Activated T-helper 1 cell treated with anti-CD3 and anti-CD28 coated beads, Interleukin-12 subunit alpha, Interleukin-12 subunit beta, Interleukin-2, Interleukin-4 antibody, amounts not matched to agents 30 ng/mL and 10 ng/mL and 1 ng/mL, durations not matched to agents 14 hours and 24 hours and 36 hours (primary cell): ENCODE data around the gene SLCO1B1. TPM values are rescaled to one million over a fixed set of nuclear protein-coding genes. Genes with fewer than 3 reads are reported as not detected.
"Not testable (repeated sequence)": the region's sequence is repeated elsewhere in the genome, so short reads cannot be mapped to it uniquely, and the experiment has no call there.

ENCODE experiments used
- DNase-seq: peaks from one replicate; pipeline ENCODE4 v3.0.0; 2021; ENCODE audit warnings: low spot score
- H3K27ac Mint-ChIP-seq: one replicate; pipeline ENCODE4 v1.8.0; 2021; ENCODE audit warnings: mild to moderate bottlenecking, mixed read lengths
- H3K27me3 Mint-ChIP-seq: one replicate; pipeline ENCODE4 v1.8.0; 2022; ENCODE audit warnings: mild to moderate bottlenecking, moderate library complexity, mixed read lengths; ENCODE audit not compliant: insufficient read depth
- H3K36me3 Mint-ChIP-seq: one replicate; pipeline ENCODE4 v1.8.0; 2021; ENCODE audit warnings: low read depth, mixed read lengths
- H3K4me1 Mint-ChIP-seq: one replicate; pipeline ENCODE4 v1.8.0; 2021; ENCODE audit warnings: low read depth, mixed read lengths
- H3K4me3 Mint-ChIP-seq: one replicate; pipeline ENCODE4 v1.8.0; 2021; ENCODE audit warnings: mild to moderate bottlenecking, moderate library complexity, mixed read lengths
- H3K9me3 Mint-ChIP-seq: one replicate; pipeline ENCODE4 v1.8.0; 2021; ENCODE audit warnings: mixed read lengths
- intact Hi-C: fragments of 100-400 bp; cut with micrococcal nuclease; formaldehyde crosslinking; loops from one replicate; pipeline ENCODE4 v1.15.1; 2024
- total RNA-seq: library from RNA; stranded (reverse); gene quantifications from 2 replicates; pipeline ENCODE4 v1.2.3, GENCODE V29; 2022

Gene SLCO1B1
- total RNA-seq, 1 donor from 2014 or later: not detected

GRCh38 chr12:21155522-21156351, 24.7 kb downstream of the SLCO1B1 start:
- no peak overlapping the region for H3K4me3 Mint-ChIP-seq
- DNase-seq: no peak
- no peaks in the 10 kb centered on the region for H3K27me3 Mint-ChIP-seq
- no peaks in the 10 kb centered on the region for H3K9me3 Mint-ChIP-seq
- H3K27ac Mint-ChIP-seq: no peak overlapping the region
- H3K4me1 Mint-ChIP-seq: peaks cover 6% of the 10 kb centered on the region
- no peaks in the 10 kb centered on the region for H3K36me3 Mint-ChIP-seq
- intact Hi-C loops: no loop called here

- Mint-ChIP-seq H3K4me3 (no peak overlapping the region), H3K9me3 (no peaks in the 10 kb centered on the region), H3K36me3 (no peaks in the 10 kb centered on the region), H3K27ac (no peak overlapping the region), H3K4me1 (no peaks in the 10 kb centered on the region), H3K27me3 (no peaks in the 10 kb centered on the region)
- no peak for DNase-seq
- intact Hi-C loops: loop anchor here (10.0 kb wide), 1 partner anchor 1420 kb away; no protein-coding TSS in a partner anchor
Observed at GRCh38 chr12:21165048-21165447, 34.1 kb downstream of the SLCO1B1 start.

GRCh38 chr12:21169878-21170472, 39.0 kb downstream of the SLCO1B1 start:
- DNase-seq: no peak
- Mint-ChIP-seq H3K27me3 (no peaks in the 10 kb centered on the region), H3K36me3 (no peaks in the 10 kb centered on the region), H3K4me1 (no peaks in the 10 kb centered on the region), H3K4me3 (no peak overlapping the region), H3K27ac (no peak overlapping the region), H3K9me3 (no peaks in the 10 kb centered on the region)
- intact Hi-C loops: loop anchor here (1.0 to 10.0 kb wide), 4 partner anchors 222 to 1425 kb away; no protein-coding TSS in a partner anchor

GRCh38 chr12:21172079-21172478, 41.1 kb downstream of the SLCO1B1 start:
- Mint-ChIP-seq H3K27me3 (no peaks in the 10 kb centered on the region), H3K4me3 (no peak overlapping the region), H3K36me3 (no peaks in the 10 kb centered on the region), H3K27ac (no peak overlapping the region), H3K4me1 (no peaks in the 10 kb centered on the region), H3K9me3 (no peaks in the 10 kb centered on the region)
- intact Hi-C loops: loop anchor here (5.0 kb wide), 1 partner anchor 710 kb away; no protein-coding TSS in a partner anchor
- DNase-seq: no peak

GRCh38 chr12:21183721-21184275, 52.8 kb downstream of the SLCO1B1 start:
- Mint-ChIP-seq H3K4me1 (no peaks in the 10 kb centered on the region), H3K27me3 (no peaks in the 10 kb centered on the region), H3K9me3 (no peaks in the 10 kb centered on the region), H3K36me3 (no peaks in the 10 kb centered on the region), H3K27ac (no peak overlapping the region), H3K4me3 (no peak overlapping the region)
- no peak for DNase-seq
- intact Hi-C loops: no loop called here

- H3K4me3 Mint-ChIP-seq: no peak overlapping the region
- no peaks in the 10 kb centered on the region for H3K4me1 Mint-ChIP-seq
- intact Hi-C loops: no loop called here
- no peaks in the 10 kb centered on the region for H3K36me3 Mint-ChIP-seq
- H3K27me3 Mint-ChIP-seq: no peaks in the 10 kb centered on the region
- no peak for DNase-seq
- no peaks in the 10 kb centered on the region for H3K9me3 Mint-ChIP-seq
- H3K27ac Mint-ChIP-seq: no peak overlapping the region
Observed at GRCh38 chr12:21190016-21190415, 59.0 kb downstream of the SLCO1B1 start.

- DNase-seq: not testable (repeated sequence)
Observed at GRCh38 chr12:21214433-21214832, 83.4 kb downstream of the SLCO1B1 start.

GRCh38 chr12:21219206-21219605, 88.2 kb downstream of the SLCO1B1 start:
- intact Hi-C loops: no loop called here
- H3K27ac Mint-ChIP-seq: no peak overlapping the region
- no peaks in the 10 kb centered on the region for H3K27me3 Mint-ChIP-seq
- H3K36me3 Mint-ChIP-seq: no peaks in the 10 kb centered on the region
- H3K9me3 Mint-ChIP-seq: no peaks in the 10 kb centered on the region
- no peaks in the 10 kb centered on the region for H3K4me1 Mint-ChIP-seq
- no peak overlapping the region for H3K4me3 Mint-ChIP-seq
- no peak for DNase-seq

More at GRCh38 chr12:21214433-21214832, 83.4 kb downstream of the SLCO1B1 start:
- H3K4me1 Mint-ChIP-seq, intact Hi-C loops, H3K27me3 Mint-ChIP-seq, H3K36me3 Mint-ChIP-seq, H3K27ac Mint-ChIP-seq, H3K9me3 Mint-ChIP-seq, H3K4me3 Mint-ChIP-seq: not testable (repeated sequence)

GRCh38 chr12:21220266-21220665, 89.3 kb downstream of the SLCO1B1 start:
- Mint-ChIP-seq H3K36me3 (no peaks in the 10 kb centered on the region), H3K27me3 (no peaks in the 10 kb centered on the region), H3K4me1 (no peaks in the 10 kb centered on the region), H3K9me3 (no peaks in the 10 kb centered on the region), H3K27ac (no peak overlapping the region), H3K4me3 (no peak overlapping the region)
- intact Hi-C loops: no loop called here
- DNase-seq: no peak

GRCh38 chr12:21221072-21221471, 90.1 kb downstream of the SLCO1B1 start:
- H3K4me3 Mint-ChIP-seq: no peak overlapping the region
- no peaks in the 10 kb centered on the region for H3K36me3 Mint-ChIP-seq
- H3K9me3 Mint-ChIP-seq: no peaks in the 10 kb centered on the region
- intact Hi-C loops: no loop called here
- no peak for DNase-seq
- no peaks in the 10 kb centered on the region for H3K27me3 Mint-ChIP-seq
- no peaks in the 10 kb centered on the region for H3K4me1 Mint-ChIP-seq
- H3K27ac Mint-ChIP-seq: no peak overlapping the region

- Mint-ChIP-seq H3K4me3 (no peak overlapping the region), H3K9me3 (no peaks in the 10 kb centered on the region), H3K36me3 (no peaks in the 10 kb centered on the region), H3K27ac (no peak overlapping the region), H3K4me1 (no peaks in the 10 kb centered on the region), H3K27me3 (no peaks in the 10 kb centered on the region)
- intact Hi-C loops: no loop called here
- no peak for DNase-seq
Observed at GRCh38 chr12:21221778-21222177, 90.8 kb downstream of the SLCO1B1 start.

GRCh38 chr12:21223930-21224329, 92.9 kb downstream of the SLCO1B1 start:
- Mint-ChIP-seq H3K36me3 (no peaks in the 10 kb centered on the region), H3K27ac (no peak overlapping the region), H3K27me3 (no peaks in the 10 kb centered on the region), H3K9me3 (no peaks in the 10 kb centered on the region), H3K4me3 (no peak overlapping the region), H3K4me1 (no peaks in the 10 kb centered on the region)
- intact Hi-C loops: no loop called here
- no peak for DNase-seq

GRCh38 chr12:21234395-21234794, 103.4 kb downstream of the SLCO1B1 start:
- no peaks in the 10 kb centered on the region for H3K27me3 Mint-ChIP-seq
- H3K27ac Mint-ChIP-seq: no peak overlapping the region
- H3K4me1 Mint-ChIP-seq: no peaks in the 10 kb centered on the region
- no peaks in the 10 kb centered on the region for H3K9me3 Mint-ChIP-seq
- no peaks in the 10 kb centered on the region for H3K36me3 Mint-ChIP-seq
- intact Hi-C loops: no loop called here
- DNase-seq: no peak
- H3K4me3 Mint-ChIP-seq: no peak overlapping the region
